HEK293 (cell line): Measurements from ENCODE around the gene WDR82.

Source experiments
- ZNF558 ChIP-seq: fragments of 450-650 bp; formaldehyde crosslinking; IDR thresholded peaks from 2 replicates; pipeline ENCODE4 v1.5.1; 2016; ENCODE audit warnings: missing biosample characterization, missing genetic modification characterization
- TF ChIP-seq, protein P1 (sequence below): fragments of 450-650 bp; formaldehyde crosslinking; conservative IDR thresholded peaks from 2 replicates; pipeline ENCODE4 v1.5.1; 2016; ENCODE audit warnings: low read depth, missing biosample characterization, missing genetic modification characterization

DNA sequence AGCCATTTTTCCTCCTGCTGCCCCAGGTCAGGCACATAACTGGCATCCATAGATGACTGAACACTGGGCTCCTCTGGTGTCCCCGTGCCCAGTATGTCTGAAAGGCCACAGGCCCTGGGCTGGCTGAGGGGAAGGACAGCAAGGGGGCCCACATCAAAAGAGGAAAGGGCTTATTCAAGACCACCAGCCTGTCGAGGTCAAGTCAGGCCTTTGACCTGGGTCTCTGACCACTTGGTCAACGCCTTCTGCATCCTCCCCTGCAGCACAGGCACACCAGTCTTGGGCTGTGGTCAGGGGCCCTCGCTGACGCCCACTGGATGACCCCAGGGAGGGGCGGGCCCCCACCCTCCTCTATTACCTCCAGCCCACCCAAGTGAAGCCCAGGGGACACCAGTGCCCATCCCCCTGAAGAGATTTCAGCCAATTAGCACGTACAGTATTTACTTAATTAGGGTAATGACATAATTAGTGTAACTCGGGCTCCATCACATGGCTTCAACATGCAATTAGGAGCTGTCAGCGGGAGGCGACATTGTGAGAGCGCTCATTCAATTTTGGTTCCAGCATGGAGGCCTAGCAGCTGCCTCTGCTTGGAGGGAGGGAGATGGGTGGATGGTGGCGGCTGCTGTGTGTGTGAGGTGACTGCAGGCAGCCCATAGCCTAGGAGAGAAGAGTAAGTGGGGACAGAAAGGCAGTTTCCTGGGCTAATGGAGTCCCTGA lies 24.1 kb upstream of the WDR82 start:
- no peak for TF ChIP-seq ZNF558 (tag by site-specific recombination)
- TF ChIP-seq, protein P1, sequence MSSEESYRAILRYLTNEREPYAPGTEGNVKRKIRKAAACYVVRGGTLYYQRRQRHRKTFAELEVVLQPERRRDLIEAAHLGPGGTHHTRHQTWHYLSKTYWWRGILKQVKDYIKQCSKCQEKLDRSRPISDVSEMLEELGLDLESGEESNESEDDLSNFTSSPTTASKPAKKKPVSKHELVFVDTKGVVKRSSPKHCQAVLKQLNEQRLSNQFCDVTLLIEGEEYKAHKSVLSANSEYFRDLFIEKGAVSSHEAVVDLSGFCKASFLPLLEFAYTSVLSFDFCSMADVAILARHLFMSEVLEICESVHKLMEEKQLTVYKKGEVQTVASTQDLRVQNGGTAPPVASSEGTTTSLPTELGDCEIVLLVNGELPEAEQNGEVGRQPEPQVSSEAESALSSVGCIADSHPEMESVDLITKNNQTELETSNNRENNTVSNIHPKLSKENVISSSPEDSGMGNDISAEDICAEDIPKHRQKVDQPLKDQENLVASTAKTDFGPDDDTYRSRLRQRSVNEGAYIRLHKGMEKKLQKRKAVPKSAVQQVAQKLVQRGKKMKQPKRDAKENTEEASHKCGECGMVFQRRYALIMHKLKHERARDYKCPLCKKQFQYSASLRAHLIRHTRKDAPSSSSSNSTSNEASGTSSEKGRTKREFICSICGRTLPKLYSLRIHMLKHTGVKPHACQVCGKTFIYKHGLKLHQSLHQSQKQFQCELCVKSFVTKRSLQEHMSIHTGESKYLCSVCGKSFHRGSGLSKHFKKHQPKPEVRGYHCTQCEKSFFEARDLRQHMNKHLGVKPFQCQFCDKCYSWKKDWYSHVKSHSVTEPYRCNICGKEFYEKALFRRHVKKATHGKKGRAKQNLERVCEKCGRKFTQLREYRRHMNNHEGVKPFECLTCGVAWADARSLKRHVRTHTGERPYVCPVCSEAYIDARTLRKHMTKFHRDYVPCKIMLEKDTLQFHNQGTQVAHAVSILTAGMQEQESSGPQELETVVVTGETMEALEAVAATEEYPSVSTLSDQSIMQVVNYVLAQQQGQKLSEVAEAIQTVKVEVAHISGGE (tag by site-specific recombination) = no peak
